ENCODE results near the gene OTX1.

GRCh38 chr2:63046961-63047320 is 3.7 kb upstream of the OTX1 start:
- TF ChIP-seq CTCF (IDR thresholded peaks at IDR 0.05; ENCODE audit: low read depth, low read length) (no peak), MYC (IDR thresholded peaks at IDR 0.05; ENCODE audit: low read depth, low read length) (no peak), POLR2A (IDR thresholded peaks at IDR 0.05; ENCODE audit: extremely low read depth, insufficient read length) (no peak)
